GM19240 (cell line): Measurements from ENCODE around the gene CR1L.
"Not testable (repeated sequence)": the region's sequence is repeated elsewhere in the genome, so short reads cannot be mapped to it uniquely, and the experiment has no call there.

Experiments
- DNase-seq: peaks from one replicate; pipeline ENCODE4 v3.0.0; 2011; ENCODE audit warnings: low spot score; ENCODE audit not compliant: insufficient read length

The CR1L gene

GRCh38 chr1:207646171-207646570 is 1.2 kb downstream of the CR1L start:
- DNase-seq = no peak

GRCh38 chr1:207646944-207647579 is 2.1 kb downstream of the CR1L start:
- DNase-seq = no peak

- no peak for DNase-seq
Observed at GRCh38 chr1:207647671-207648333, 2.9 kb downstream of the CR1L start.

GRCh38 chr1:207648334-207649209 is 3.6 kb downstream of the CR1L start:
- DNase-seq = no peak

DNA sequence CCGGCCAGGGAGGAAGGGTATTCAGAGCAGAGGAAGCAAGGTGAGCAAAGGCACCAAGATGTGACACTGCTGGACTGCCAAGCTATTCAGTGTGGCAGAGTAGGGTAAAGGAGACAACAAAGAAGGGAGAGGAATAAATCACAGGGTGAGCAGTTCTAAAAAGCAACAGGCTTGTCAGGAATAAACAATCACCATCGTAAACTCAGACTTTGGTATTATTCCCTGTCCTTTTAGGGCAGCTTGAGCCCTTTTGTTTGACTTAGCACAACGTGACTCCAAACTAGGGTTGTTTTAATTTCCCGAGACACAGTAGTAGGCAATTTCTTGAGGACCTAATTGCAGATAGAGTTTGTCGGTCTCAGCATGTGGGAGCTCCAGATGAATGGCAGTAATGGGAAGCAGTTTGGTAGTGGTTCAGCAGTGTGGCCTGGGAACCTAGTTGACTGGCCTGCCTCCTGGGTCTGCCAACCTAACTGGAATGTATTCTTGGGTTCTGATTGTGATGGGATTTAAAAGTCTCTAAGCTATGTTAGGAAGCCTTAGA is 4.3 kb downstream of the CR1L start:
- no peak for DNase-seq

GRCh38 chr1:207649865-207650580 is 5.1 kb downstream of the CR1L start:
- DNase-seq = no peak

DNA sequence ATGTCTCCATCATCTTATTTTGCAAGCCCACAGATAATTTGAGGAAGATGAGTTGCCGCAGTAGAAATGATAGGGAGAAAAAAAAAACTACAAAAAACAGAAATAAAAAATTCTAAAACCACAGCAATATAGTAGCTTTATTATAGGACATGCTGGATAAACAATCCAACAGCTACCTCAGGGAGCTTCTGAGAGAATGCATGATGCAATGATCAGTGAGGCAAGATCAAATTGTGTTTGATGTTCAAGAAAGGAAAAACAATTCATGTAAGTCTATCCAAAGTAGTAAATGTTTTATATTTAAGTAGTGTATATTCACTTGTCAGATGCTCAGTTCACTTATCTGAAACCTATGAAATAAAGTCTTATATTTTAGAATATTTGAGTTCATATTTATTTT is 6.7 kb downstream of the CR1L start:
- DNase-seq = no peak

DNA sequence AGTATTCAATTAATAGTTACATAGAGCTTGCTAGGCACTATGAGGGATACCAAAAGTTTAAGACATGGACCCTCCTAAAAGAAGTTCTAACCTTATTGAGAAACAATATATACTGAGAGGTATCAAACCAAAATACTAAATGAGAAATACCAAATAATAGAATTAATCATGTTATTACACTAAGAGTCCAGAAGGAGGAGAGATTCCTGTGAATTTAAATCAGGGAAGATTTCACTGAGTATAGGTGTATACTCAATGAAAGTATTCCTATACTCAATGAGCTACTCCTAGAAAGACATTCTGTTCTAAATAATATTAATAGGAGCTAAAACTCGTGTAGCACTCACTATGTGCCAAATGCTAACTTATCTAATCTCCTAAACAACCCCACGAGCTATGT is 9.4 kb downstream of the CR1L start:
- DNase-seq = no peak

- DNase-seq = no peak
Observed at GRCh38 chr1:207658408-207658807, 13.5 kb downstream of the CR1L start.

- DNase-seq = no peak
Observed at GRCh38 chr1:207658904-207659485, 14.1 kb downstream of the CR1L start.

DNA sequence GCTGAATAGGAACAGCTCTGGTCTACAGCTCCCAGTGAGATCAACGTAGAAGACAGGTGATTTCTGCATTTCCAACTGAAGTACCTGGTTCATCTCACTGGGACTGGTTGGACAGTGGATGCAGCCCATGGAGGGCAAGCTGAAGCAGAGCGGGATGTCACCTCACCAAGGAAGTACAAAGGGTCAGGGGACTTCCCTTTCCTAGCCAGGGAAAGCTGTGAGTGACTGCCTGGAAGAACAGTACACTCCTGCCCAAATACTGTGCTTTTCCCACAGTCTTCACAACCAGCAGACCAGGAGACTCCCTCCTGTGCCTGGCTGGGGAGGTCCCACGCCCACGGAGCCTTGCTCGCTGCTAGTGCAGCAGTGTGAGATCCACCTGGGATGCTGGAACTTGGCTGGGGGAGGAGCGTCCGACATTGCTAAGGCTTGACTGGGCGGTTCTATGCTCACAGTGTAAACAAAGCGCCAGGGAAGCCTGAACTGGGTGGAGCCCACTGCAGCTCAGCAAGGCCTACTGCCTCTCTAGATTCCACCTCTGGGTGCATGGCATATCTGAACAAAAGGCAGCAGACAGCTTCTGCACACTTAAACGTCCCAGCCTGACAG is 14.7 kb downstream of the CR1L start:
- DNase-seq = no peak

GRCh38 chr1:207661420-207661819 is 16.5 kb downstream of the CR1L start:
- not testable (repeated sequence) for DNase-seq

GRCh38 chr1:207666342-207666741 is 21.4 kb downstream of the CR1L start:
- DNase-seq = no peak

DNA sequence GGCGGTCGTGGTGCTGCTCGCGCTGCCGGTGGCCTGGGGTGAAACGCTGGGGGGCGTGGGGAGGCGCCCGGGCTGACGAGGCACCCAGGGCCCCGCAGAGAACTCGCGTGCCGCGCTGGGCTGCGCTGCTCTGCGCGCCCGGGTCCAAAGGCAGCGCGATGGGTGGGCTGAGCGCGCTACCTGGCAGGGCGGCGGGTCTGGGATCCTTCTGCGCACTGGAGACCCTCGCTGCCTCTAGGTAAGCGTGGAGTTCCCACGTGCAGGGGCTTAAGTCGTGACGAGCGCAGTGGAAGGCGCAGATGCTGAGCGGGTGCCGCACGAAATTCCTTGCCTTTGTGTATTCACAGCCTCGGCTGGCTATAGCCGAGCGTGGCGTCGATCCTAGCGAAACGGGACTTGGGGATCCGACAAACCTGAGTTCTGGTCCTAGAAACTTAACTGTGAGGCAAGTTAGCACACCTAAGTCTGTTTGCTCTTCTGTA is 24.6 kb downstream of the CR1L start:
- no peak for DNase-seq

- no peak for DNase-seq
Observed at GRCh38 chr1:207670192-207670591, 25.3 kb downstream of the CR1L start.

DNA sequence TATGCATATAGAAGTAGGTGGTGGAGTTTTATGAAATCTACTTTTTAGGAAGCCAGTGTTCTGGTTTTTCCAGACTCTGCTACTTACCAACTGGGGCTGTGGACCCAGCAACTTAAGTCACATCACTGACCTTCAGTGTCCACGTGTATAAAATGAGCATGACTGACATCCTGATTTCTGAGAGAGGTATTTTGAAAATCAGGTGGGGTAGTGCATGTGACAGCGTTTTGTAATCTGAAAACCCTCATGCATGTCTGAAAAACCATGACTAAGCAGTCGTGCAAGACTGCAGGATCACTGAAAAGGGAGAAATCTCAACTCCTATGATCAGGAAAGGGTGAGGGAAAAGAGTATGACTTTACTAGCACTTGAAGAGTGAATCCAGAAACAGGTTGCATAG is 26.1 kb downstream of the CR1L start:
- DNase-seq = no peak

GRCh38 chr1:207672522-207673130 is 27.7 kb downstream of the CR1L start:
- no peak for DNase-seq

DNA sequence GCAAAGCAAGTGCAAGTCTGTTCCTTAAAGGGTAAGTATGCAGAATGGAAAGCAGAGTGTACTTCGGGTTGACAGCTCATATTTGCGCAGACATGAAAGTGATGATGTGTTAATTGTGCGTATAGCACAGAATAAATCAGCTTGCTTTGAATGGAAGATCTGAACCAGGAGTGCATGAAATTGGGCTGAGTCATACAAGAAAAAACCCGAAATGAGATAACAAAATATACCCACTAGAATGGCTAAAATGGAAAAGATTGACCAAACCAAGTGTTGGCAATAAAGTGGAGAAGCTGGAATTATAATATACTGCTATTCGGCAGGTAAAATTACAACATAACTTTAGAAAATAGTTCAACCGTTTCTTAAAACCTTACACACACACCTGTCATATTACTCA is 28.5 kb downstream of the CR1L start:
- no peak for DNase-seq

DNA sequence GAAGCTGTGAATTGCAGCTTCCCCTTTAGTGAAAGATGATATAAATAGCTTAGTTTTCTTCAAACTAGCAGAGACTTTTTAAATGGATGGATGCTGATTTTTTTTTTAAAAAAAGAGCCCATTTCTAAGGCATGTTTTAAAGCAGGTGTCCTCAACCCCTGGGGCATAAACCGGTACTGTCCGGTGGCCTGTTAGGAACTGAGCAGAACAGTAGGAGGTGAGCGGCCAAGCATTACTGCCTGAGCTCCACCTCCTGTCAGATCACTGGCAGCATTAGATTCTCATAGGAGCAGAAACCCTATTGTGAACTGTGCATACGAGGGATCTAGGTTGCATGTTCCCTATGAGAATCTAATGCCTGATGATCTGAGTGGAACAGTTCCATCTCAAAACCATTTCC is 31.2 kb downstream of the CR1L start:
- DNase-seq = no peak
